HG02938 (cell line): ENCODE data around the gene NHS.
"Not testable (repeated sequence)": the region's sequence is repeated elsewhere in the genome, so short reads cannot be mapped to it uniquely, and the experiment has no call there.

Experiments
- ATAC-seq: cut with Tn5 transposase; IDR thresholded peaks from one replicate; pipeline ENCODE4 v1.9.1; 2021; ENCODE audit warnings: mild to moderate bottlenecking, moderate library complexity; ENCODE audit not compliant: unreplicated experiment

NHS gene

GRCh38 chrX:17544821-17545220 is 169.8 kb downstream of the NHS start:
- ATAC-seq = no peak

DNA sequence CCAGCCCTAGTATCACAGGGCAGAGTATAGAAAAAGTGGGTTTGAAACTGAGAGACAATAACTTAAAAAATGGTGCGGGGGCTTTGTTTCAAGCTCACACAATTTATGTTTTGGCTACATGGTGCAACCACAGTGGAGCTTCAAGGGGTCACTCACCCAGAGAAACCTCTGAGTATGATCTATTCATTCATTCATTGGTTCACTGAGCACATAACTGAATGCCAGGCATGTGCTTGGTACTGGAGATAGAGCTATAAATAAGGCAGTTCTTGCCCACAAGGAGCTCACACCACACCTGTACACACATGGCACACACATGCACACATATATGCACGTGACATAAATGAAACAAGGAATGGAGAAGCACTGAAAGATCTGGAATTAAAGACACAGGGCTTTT is 171.4 kb downstream of the NHS start:
- no peak for ATAC-seq

- ATAC-seq = peak; percentile 83
Measured at GRCh38 chrX:17547658-17548057, 172.7 kb downstream of the NHS start.

DNA sequence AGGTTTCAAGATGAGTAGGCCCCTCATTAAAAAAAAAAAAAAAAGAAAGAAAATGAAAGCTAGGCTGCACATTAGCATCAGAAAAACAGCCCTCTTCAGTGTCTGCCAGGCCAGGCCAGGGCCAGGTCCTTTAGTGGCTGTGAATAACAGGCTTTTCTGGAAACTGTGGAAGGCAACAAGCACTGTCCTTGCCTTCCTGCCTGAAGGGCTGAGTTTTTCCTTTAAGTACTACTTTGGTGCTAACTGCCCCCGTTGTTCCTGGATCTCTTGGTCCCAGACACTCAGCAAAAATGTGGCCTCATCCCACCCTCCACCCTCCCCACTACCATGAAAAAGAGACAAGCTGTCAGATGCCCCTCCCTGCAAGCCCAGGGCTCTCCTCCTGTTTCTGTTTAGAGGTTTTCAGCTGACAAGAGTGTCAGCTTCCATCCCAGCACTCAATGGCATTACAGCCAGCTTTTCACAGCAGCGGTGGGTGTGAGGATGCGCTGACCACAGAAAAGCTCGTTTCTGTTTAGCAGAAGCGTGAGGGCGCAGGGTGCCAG is 174.2 kb downstream of the NHS start:
- ATAC-seq = no peak

DNA sequence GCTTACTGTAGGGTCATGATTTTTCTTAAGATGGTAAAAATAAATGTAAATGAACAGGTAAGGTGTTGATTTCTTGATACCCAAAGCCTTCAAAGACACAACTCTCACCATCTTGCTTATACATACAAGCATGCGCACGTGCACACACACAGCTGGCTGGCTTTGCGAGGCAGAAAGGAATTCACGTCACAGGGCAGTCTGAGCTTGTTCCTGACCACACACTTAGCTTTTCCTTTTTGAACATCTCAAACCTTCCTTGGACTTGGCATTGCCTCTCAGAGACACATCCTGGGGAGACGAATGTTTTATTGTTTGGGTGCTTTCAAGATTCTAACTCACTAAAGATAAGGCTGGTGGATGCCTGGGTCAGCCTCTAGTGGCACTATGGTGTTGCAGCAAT is 175.0 kb downstream of the NHS start:
- no peak for ATAC-seq

DNA sequence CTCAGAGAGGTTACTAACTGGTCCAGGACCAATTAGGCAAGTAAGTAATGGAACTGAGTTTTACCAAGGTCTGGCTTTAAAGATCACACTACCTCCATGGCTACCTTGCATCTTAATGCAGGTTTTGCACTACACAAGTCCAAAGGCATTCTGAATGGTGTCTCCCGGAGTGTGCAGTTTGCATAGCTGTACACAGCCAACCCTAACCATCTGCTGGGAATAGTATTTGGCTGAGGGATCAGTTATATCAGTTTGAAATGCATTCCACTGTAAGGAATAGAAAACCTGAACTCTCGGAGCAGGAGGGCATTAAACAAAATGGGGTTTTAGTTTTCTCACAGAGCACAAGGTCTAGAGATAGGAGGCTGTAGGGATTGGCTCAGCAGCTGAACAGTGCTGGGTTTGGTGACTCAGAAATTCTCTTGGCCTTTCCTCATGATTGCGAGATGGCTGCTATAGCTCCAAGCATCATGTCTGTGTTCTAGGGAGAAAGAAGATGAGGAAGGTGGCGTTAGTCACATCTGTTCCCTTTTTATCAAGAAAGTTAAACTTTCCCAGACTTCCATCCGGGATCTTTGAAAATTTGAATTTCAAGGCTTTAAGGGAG is 177.1 kb downstream of the NHS start:
- ATAC-seq = no peak

DNA sequence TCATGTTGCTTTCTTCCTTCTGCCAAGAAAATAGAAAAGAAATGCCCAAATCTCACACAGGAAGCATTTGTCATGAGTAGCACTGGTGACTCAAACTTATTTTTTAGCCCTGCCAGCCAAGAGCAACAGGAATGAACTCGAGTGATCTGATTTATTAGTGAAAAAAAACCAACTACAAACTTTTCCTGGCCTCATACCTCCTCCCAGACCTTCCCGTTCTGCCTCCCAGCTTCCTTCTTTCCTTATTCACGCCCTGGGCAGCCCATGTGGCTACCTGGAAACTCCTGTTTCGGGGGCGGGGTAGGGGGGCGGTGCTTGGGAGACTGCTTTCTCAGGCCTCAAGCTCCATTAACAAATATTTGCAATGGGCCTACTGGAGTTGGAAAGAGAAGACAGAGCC is 178.5 kb downstream of the NHS start:
- no peak for ATAC-seq

GRCh38 chrX:17553961-17554482 is 179.0 kb downstream of the NHS start:
- ATAC-seq = no peak

- ATAC-seq = no peak
Measured at GRCh38 chrX:17554914-17555313, 179.9 kb downstream of the NHS start.

DNA sequence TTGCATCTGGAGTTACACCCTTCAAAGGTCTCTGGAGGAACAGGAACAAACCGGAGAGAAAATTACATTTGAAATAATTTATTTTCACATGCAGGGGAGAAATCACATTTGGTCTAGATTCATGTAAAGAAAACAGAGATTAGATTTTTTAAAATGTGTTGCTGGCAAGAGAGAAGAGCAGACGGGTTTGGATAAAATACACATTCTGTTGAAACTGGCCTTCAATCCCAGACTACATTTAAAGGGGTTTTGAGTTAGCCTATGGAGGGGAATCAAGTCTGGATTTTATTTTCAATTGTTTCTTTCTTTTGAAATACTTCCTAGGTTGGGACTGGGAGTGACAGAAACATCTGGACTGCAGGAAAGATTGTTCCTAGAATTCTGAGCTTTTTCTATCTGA is 180.8 kb downstream of the NHS start:
- no peak for ATAC-seq

GRCh38 chrX:17559728-17560379 is 184.9 kb downstream of the NHS start:
- ATAC-seq = no peak

DNA sequence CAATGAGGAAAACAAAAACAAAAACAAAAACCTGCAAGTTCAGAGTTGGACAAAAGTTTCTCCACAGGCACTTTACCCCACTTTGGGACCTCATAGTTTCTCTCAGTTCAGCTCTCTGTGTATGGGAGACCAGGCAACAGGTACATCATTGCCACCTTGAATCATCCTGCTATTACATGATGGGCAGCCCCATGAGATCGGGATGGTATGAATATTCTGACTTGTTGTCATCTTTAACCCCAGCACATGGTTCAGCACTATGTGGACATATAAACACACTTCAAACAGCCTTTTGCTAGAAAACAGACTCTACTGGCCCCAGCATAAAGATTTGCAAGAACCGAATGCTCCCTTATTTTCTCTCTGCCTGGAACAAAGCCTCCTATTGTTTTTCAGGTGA is 185.4 kb downstream of the NHS start:
- no peak for ATAC-seq

- ATAC-seq = no peak
Measured at GRCh38 chrX:17563076-17563475, 188.1 kb downstream of the NHS start.

- ATAC-seq = no peak
Measured at GRCh38 chrX:17563515-17563914, 188.5 kb downstream of the NHS start.

- no peak for ATAC-seq
Measured at GRCh38 chrX:17564689-17565409, 189.8 kb downstream of the NHS start.

- no peak for ATAC-seq
Measured at GRCh38 chrX:17566740-17567139, 191.7 kb downstream of the NHS start.

DNA sequence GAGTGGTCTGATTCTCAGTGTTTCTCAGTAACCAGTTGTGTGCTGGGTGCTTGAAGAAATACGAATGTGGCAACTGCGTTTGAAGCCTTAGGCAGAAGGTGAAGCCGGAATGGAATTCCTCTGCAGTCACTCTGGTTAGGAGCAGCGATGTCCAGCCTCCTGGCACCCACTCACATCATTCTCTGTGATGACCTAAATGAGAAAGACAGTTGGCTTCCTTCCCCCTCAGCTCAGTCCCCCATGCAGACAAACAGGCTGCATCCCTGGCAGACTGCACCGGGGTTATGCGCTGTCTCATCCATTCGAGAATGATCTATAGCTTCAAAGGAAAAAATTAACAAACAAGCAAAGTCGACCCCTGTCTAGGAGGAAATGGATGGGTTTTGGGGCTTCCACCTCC is 192.2 kb downstream of the NHS start:
- ATAC-seq = no peak

GRCh38 chrX:17567821-17568220 is 192.8 kb downstream of the NHS start:
- ATAC-seq = no peak

- not testable (repeated sequence) for ATAC-seq
Measured at GRCh38 chrX:17568804-17569203, 193.8 kb downstream of the NHS start.

DNA sequence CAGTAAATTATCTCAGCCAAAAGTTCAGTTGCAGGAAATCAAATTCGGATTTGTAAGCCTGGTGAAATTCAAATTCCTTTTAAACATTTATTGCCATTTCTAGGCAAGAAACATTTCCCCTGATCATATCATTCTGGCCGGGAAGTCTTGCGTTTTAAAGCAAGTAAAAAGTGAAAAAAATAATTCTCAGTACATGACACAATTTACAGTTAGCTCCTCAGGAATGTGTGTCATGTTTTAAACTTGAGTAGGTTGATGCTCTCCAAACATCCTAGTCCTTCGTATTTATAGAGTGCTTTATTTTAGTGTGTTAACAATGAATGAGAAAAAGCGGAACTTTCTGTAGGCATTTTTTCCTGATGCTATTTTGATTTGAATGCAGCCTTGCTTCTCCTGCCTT is 204.0 kb downstream of the NHS start:
- ATAC-seq = no peak

DNA sequence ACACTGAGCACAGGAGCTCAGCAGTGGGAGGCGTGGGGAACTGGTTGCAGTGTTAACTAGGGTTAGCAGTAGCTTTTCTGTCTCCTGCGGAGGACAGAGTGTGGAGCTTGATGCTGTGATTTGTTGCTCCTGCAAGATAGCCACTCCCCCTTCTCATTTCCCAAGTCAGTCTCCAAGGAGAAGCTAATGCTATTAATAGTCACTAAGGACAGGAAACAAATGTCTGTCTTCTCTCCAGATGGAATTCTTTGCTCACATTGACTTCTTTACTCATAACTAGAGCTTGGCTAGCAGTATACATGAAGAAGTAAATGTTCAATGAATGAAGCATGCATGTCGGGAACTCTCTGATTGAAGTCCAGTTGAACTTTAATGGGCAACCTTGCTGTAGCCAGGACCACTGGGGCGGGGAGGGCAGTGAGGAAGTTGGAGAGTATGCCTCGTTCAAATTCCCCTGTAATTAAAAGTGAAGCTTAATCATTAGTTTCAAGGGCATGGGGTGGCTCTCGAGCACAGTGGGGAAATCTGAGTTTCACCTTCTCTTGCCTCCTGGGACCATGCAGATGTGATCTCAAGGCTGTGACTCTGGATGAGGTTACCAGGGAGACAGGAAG is 205.6 kb downstream of the NHS start:
- no peak for ATAC-seq
